SIG-M5 (cell line): ENCODE measurements around the gene AKT1.

ENCODE experiments used
- DNase-seq: peaks from one replicate; lab custom pipeline; 2025; lab: John Stamatoyannopoulos, UW

Gene AKT1

DNA sequence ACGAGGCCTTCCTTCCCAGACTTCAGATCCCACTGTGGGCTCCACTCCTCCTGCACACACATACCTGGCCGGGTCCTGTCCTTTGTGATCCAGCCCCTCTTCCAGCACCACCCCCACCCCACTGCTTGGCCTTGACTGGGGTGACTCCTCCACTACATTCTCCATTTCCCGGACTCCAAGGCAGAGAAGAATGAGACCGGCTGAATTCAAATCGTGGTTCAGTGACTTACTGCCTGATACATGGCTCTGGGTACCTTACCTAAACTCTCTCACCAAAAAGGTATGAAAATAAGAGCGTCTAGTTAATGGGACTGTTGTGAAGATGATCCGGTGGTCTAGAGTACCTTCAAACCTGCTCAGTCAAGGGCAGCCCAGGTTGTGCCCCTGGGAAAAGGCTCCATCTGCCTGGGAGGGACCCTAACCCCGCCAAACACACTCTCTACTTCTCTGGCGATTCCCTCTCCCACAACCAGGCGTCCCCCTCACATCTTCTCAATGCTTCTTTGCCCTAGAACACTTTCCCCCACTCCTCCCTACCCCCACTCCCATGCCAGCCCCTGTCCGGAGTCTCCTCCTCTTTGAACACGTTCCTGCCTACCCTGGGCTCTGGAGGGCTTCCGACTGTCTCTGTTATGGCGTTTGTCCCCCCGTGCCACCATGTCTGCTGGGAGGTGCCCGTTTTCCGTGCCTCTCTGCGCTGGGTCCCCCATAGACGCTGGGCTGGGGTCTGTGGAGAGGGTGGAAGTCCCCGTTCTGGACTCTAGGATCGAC is 3.9 kb upstream of the AKT1 start:
- DNase-seq: no peak

DNA sequence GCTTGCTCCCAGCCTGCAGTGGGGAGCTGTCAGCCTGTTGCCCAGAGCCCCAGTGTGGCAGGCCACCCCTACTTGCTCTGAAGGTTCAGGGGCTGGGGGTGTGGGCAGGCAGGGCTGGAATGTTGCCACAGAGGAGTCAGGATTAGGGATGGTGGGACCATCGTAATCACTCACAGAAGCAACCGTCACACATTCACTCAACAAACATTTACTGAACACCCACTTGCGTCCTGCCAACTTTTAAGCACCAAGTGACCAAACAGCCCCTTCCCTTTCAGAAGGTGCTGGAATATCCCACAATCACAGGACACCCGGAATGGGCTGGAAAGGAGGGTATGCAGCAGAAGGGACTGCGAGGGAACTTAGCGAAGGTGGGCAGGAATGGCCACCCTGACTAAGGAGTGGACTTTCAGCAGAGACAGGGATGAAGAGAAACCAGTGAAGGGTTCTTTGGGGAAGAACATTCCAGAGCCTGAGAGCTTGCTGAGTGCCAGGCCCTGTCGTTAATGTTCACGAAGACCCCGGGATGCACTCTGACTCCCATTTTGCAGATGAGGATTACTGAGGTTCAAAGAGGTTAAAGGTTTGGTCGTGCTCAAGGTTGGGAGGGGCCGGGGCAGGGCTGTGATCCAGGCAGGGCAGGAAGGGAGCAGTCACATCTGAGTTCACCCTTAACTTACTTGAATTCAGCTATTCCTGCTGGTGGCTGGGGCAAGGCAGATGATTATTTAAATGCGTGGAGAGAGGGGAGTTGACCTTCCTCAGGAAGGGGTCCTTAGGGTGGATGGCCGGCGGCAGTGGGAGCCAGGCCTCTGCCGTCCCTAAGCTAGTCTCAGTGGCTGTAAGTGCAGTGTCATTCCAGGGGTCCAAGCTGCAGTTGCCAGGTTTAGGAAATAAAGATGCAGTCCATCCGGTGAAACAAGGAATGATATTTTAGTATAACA is 3.0 kb upstream of the AKT1 start:
- DNase-seq: no peak

DNA sequence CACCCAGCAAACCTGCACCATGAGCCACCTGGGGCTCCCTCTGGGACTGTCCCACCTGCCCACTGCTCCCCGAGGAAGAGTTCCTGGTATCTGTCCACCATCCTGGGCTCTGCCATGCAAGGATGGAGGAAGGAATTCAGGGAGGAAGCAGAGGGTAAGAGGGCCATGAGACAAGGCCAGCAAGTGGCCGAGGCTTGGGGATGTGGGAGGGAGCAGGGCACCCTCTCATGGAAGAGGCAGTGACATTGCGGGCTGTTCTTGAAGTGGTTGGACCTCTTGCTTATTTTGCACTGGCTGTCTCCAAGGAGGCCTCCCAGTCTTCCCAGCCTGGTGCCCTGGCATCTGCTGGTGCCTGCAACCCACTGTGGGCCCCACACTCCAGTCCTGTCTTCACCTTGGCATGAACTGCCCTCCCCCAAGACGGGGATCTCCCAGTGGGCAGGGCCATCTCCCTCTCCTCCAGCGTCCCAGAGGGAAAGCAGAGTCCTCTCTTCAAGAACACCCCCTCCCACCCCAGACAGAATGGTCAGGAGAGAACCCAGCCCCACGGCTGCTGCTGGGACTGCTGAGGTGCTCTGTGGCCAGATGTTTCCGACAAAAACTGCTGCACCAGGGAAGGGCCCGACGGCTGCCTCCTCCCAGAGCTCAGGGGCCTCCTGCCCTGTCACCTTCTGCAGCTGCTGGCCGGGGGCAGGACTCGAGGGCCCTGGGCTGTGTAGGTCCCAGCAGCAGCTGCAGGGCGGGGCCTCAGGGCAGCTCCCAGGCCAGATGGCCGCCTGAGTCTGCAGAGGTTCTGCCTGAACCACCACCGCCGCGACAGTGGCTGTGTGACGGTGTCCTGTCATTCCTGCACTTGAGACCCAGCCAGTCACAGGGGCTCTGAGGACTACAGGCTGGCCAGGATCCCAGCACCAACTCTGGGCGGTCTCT is 1.8 kb upstream of the AKT1 start:
- DNase-seq: no peak

DNA sequence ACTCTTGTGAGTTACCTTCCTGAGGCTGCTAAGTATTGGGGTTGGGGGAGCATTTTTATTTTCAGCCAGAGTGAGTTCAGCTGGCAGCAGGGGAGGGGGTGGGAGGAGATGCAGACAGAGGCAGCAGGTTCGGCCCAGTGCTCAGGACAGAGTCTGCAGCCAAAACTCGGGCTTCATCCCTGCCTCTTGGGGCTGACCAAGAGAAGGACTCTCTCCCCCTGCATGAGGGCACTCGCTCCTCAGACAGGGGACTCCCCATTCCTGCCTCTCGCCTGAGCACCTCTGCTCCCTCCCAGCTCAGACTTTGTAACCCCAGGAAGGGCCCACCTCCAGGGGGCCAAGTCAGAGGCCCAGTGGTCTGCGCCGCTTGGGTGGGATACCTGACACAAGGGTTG is 1.1 kb upstream of the AKT1 start:
- no peak for DNase-seq

DNA sequence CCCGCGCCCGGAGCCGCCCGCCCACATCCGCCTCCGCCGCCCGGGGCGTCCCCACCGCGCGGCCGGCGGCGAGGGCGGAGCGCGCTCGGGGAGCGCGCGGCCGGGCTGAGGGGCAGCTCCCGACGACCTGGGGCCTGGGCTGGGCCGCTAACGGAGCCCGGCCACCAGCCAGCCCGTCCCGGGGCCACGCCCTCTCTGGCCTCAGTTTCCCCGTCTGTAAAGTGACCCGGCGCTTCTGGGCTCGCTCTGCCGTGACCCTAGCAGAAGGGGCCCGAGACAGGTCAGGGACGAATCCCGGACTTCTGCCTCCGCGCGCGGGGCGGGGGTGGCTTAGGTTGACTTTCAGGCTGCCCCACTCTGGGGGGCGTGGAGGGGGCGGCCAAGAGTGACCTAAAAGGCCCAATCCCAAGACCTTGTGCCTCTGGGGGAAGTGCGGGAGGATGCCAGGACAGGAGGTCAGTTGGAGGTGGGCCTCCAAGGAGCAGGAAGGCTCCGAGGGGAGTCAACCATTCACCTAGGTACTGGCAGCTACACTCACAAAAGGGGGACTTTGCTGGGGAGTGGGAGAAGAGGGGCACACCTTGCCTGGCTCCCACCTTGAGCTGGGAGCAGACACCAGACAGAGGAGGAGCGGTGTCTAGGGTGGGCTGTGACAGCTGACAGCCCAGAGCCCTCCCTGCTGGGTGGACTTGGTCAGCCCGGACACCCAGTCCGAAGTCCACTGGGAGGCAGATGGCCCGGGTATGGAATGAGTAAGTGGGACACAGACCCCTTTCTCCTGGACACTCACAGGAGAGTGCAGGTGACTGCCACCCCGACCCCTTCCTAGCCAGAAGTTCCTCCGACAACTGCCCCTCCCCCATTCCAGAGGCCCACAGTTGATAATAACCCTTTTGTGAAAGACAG is 486 bp upstream of the AKT1 start:
- DNase-seq: no peak

DNA sequence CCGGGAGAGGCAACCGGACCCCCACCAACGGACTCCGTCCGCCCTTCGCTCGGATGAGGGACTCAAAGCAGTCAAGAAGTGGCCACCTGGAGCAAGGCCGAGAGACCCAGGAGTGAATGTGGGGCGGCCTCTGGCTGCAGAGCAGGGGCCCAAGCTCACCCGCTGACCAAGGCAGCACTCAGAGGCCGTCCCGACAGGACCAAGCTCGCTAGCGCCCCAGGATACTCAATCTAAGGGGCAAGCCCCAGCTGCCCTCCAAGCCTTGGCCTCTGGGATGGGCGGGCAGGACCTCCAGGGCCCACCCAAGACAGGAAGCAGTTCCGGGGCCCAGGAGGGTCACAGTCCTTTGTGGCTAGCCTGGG is 936 bp downstream of the AKT1 start:
- no peak for DNase-seq

DNA sequence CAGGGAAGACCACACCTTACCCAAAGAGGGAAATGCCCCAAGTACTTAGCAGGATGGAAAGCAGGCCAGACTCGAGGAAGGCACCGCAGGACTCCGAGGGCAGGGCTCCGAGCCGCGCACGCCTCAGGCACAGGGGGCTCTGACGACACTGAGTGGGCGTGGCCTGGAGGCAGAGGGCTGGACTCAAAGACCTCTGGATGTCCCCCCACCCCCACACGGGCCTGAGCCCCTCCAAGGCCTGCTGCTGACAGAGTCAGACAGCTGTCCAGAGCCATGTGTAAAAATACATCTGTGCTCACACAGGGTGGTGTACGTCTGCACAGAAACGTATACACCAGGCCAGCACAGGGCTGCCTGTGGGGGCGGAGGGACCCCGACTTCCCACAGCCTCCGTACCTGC is 1.4 kb downstream of the AKT1 start:
- no peak for DNase-seq

DNA sequence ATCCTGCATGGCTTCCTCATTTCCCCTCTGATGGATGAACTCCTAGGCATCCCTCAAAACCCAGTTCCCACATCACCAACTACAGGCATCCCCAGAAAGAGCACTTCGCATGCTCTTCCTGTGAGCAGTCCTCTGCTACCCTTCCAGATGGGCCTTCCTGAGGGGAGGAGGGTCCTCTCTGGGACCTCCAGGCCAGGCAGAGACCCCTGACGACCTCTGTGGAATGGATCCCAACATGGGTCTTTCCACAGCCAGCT is 1.9 kb downstream of the AKT1 start:
- no peak for DNase-seq

DNA sequence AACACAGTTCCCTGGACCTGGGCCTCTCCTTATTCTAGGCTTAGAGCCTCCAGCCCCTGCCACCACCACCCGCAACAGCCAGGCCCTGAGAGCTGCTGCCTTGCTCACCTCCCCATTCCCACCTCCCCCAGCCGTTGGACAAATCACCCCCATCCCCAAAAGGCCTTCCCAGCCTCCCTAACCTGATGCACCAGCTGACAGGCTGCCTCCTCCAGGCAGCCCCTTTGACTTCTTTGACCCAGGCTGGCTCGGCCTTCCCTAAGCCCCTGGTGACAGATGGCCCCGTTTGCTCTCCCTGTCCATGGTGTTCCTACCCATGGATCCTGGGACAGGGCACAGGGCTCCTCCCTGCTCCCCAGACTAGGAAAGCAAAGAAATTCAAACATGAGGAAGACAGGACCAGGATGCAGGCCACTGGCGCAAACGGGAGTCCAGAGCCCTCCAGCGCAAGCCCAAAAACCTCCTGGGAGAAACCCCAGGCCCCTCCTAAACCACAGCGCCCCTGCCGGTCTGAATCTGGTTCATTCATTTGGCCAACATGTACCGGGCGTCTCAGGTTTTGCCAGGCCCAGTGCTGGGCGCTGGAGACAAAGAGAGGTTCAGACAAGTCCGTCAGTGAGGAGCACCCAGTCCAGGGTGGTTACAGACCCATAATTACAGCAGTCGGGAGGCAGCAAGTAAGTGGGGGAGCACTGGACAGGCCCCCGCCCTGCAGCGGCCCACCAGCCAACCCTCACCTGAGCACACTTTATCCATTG is 2.4 kb downstream of the AKT1 start:
- no peak for DNase-seq

DNA sequence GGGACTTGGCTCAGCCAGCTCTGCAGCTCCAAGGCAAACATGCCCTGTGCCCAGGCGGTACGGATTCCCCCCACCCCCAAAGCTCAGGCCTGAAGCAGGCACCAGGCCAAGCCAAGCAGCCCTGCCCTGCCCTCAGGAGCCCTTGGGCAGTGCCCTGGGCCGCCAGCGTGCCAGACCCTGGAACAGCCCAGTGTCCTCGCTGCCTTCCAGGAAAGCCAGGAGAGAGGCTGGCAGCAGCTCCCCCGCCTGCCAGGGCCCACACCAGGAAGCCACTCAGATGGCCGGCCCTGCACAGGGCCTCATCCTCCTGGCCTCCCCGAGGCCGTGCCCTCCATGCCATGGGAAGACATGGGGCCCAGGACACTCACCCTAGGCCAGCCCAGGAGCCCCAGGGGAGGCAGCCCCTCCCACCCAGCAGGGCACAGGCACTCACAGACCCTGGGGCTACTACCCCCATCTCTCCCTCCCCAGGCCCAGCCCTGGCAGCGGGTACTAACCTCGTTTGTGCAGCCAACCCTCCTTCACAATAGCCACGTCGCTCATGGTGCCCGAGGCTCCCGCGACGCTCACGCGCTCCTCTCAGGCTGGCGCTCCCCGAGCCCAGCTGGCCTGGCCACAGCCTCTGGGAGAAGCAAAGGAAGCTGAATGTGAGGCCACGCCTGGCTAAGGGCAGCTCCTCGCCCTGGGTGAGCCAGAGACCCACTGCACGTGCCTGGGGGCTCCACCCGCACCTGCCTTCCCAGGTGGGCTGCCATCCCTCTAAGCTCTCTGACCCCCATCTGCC is 3.3 kb downstream of the AKT1 start:
- DNase-seq: no peak

DNA sequence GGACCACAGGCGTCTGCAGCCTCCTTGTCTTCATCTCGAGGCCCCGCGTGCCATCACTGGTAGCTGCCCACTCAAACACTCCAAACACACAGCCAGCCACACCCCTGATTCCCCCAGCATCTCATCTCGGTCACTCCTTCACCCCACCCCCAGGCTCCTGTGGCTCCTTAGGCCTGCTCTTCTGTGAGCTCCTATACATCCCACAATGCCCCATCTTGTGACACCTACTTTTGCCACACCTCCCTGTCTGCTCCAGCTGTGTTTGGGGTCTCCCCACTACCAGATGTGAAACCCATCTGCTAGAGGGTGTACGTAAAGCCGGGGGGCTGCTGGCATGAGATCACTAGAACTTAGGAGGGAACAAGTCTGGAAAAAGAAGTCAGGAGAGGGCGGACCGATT is 4.1 kb downstream of the AKT1 start:
- DNase-seq: no peak

DNA sequence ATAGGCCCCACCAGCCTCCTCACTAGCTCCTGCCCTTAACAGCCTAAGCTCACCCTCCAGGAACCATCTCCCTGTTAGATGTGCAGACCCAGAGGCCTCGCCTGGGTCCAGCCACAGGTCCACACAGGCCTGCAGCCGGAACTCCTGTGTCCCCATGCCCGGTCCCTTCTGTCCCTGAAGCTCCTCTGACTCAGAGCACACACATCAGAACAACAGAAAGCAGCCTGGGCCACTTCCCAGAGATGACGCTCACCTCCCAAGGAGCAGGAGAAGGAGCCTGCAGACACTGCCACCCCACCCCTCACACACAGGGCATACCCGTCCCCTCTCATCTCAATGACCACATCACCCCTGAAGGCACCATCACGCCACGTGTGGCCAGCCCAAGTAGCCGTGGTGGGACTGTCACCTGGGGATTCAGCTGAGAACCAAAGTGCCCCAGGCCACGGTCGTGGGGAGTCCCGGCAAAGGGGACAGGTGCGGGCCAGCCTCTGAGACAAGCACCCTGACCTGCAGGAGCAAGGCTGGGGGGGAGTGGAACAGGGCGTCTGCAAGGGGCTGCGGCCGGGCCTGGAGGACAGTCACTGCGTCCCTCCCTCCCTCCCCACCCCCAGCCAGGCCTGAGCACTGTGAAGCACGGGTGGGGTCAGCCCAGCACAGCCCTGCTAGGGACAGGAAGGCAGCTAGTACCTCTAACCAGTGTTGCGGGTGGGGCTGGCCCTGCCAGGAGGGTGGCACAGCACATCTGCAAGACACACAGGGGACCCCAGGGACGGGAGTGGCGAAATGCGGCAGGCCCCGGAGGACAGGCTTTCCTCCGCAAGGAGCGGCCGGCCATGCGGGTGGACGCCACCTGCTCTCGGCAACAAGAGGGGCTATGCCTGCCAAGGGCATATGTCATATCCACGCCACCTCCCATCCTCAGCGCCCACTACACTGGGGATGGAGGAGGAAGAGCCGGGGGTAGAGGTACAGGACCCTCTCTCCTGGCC is 5.5 kb downstream of the AKT1 start:
- DNase-seq: no peak

DNA sequence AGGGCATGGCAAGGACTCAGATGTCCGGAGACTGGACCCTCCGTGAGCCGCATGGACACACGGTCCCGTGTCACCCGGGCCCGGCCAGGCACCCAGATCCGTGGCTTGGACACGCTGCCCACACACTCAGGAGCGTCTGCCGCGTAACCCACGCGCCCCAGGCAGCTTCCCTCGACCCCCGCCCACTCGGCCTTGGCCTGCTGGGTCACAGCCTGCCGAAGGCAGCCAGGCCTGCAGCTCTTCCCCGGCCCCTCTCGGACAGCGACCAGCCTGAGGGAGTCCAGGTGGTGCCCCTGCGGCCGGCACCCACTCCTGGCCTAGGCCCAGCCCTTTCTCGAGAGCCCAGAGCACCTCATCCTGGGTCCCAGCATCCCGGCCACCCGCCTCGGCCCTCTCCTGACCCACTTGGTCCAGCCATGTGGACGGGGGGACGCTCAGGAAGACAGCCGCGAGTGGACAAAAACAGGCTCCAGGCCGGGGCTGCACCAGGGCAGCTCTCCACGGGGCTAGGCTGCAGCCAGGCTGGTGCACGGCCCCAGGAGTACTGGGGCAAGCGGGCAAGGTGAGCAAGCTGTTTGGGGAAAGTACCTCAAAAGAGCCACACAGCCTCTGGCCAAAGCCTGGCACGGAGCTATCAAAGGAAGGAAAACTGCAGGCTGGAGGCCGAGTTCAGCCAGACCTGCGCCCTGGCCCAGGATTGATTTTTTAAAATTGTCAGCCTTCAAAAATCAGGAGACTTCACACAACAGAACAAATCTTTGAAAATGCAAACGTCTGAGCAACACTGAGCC is 6.5 kb downstream of the AKT1 start:
- DNase-seq: no peak

DNA sequence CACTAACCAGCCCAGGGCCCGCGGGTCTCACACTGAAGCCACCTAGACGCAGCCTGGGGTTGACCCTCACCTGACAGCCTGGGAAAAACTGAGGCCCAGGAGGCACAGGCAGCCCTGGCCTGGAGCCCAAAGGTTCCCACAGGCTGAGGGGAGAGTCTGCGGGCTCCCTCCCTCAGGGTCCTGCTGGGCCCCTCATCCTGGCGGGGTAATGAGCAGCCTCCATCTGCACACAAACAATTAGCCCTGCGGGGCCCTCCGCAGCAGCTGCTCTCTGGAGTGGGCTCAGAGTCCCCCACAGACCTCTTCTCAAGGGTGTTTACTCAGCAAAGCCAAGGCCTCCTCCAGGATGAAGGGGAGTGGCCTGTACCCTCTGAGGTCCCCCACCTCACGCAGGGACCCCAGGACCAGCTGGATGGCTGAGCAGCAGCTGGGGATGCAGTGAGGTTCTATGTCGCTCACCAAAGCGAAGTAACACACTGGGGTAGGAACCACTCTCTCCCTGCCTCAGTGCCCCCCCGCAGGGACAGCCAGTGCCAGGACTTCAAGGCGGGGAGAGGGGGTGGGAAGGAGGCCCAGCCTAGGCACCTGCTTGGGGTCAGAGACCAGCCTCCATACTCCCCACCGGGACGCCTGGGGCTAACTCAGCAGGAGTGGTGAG is 7.3 kb downstream of the AKT1 start:
- DNase-seq: no peak

DNA sequence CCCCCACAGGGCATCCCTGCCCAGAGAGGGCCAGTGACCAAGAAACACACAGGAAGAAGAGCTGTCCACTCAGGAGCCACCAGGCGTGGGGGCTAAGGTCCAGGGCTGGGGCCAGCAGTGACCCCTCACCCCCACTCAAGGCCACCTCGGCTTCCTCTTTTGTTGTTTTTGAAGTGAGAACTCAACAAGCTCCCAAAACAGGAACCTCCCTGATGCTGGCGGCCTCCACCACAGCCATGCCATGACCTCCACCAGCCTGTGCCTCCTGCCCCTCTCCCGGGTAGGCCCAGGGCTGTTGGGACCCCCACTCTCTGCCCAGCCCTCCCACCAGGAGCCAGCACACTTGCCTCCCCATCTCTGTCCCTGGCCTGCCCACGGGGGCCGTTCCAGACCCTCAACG is 7.8 kb downstream of the AKT1 start:
- no peak for DNase-seq

DNA sequence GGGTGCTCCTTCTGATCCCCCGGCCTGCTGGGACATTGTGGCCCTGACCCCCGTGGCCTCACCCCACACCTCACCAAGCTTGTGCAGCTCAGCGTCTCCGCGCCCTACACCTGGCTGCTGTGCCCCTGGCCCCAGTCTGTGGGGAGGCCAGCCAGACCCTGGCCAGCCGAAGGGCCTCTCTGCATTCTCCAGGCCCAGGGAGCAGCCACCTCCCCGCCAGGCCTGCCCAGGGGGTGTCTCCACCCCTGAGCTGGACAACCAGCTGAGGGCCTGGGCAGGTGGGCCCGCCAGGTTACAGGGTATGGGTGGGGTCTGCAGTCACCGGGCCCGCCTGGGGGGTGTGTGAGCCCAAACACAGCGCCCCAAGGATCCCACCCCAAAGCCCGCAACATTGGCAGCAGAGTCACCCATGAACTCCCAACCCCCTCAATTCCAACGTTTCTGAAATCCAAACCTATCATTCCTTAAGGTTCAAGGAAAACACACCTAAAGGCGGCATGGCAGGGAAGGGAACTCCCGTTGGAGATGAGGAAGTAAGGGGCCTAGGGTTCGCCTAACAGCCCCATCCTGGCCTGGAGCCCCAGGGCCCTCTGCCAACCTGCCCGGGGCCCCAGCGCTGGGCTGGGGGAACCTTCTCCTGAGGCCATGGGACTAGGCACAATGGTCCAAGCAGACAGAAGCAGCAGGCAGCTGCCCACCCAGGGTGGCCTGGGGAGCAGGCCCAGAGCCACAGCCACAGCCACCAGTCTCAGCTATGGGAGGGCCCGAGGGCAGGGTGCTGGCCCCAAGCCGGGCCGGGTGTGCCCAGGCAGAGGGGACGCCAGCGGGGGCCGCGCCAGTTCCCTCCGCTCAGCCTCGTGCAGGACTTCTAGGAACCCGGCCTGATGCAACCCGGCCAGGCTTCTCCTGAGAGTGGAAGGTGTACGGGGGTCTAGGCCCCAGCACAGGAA is 8.5 kb downstream of the AKT1 start:
- no peak for DNase-seq
